Measurements from ENCODE around the gene SMG7.

SMG7 gene

GRCh38 chr1:183508694-183509093 is 36.4 kb downstream of the SMG7 start:
- DNase-seq (ENCODE audit: low read depth in 2 of 2): no peak

DNA sequence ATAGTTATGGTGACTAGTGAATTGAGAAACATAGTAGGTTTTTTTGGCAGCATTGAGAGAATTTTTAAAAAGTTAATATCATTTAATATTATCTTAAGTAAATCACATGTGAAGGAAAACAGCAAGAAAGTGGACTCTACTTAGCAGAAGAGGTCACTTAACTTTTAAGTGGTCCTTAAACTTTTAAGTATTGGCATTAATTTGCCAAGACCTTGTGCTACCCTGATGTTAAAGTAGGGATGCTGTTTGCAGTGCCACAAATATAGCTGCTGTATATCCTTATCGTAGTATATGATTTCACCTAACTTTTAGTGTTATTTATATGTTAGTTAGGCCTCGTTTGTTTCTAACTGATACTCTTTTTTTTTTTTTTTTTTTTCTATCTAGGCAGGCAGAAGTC is 40.2 kb downstream of the SMG7 start:
- no peak for DNase-seq (ENCODE audit: low read depth in 2 of 2)

DNA sequence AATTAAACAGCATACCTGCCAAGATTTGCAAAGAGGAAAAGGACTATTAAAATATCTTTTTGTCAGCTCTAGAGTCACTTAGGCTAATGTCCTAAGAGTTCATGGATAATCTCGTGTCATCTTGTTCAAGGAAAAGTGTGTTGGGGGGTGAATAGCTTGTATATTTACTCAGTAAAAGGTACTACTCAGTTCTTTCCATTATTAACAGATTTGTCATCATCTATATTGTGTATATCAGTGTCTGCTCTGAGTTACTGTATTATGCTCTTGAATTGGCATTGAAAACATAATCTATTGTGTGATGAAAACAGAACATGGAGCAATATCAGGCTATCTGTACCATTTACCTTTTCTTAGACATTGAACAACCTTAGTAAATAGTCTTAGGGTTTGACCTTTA is 41.9 kb downstream of the SMG7 start:
- DNase-seq (ENCODE audit: low read depth in 2 of 2): no peak

DNA sequence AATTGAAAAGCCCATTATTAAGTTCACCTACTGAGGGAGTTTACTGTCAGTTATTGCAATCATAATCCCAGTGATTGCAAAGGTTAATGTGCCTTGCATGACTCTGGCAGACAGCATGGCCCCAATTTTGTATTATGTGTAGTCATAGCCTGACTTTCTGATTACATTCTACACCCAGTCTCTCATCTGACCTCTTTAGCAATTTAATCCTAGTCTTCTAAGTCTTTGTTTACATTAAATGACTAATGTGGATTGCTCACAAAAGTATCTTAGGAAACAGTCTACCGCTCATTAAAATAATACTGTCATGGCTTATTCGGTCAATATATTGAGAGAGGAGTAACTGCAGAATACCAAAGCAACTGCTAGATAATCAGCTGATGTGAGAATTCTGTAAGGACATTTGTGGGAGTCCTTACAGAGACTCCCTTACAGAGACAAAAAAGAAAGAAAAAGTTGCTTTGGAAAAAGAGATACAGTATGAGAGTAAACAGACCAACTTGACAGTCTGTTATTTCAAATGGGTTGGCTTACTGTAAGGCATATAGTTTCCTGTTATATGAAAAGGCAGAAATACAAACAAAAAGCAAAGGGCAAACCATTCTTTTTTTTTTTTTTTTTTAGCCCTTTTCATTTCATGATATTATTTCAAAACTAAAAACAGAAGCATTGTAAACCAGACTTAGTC is 42.8 kb downstream of the SMG7 start:
- no peak for DNase-seq (ENCODE audit: low read depth in 2 of 2)

- DNase-seq (ENCODE audit: low read depth in 2 of 2): no peak
These were observed 44.4 kb downstream of the SMG7 start for GRCh38 chr1:183516725-183517124.

DNA sequence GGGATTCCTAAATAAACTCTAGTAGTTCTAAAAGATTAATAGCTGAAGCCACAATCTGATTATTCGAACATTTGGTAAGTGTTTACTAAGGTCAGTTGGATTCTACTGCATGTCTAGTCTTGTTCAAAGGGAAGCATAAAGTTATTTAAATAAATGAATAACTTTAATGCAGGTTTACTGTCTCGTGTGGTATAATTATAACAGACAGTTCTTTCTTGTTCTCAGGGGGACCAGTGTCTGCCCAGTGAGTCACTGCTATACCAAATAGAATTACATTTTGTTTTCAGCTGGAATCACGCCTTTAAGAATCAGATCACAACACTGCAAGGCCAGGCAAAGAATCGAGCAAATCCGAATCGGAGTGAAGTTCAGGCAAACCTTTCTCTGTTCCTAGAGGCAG is 45.1 kb downstream of the SMG7 start:
- DNase-seq (ENCODE audit: low read depth in 2 of 2): no peak

DNA sequence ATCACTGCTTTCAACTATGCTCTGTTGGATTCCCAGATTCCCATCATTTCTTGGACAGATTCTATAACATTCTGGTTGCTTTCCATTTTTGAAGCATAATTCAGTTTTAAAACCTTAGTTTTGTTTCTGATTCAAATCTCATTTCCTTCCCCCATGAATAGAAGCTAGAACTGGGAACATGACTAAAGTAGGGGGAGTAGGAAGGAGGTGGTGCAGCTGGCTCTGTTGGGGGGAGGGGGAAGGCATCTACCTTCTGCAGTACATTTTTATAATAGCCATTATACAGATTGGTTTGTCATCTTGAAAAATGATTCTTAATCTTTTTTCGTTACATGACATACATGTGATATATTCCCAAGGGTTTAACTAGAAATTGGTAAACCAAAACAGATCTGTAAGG is 48.1 kb downstream of the SMG7 start:
- no peak for DNase-seq (ENCODE audit: low read depth in 2 of 2)

- DNase-seq (ENCODE audit: low read depth in 2 of 2): no peak
These were observed 49.8 kb downstream of the SMG7 start for GRCh38 chr1:183522104-183522503.

GRCh38 chr1:183528577-183528976 is 56.3 kb downstream of the SMG7 start:
- DNase-seq (ENCODE audit: low read depth in 2 of 2): no peak

DNA sequence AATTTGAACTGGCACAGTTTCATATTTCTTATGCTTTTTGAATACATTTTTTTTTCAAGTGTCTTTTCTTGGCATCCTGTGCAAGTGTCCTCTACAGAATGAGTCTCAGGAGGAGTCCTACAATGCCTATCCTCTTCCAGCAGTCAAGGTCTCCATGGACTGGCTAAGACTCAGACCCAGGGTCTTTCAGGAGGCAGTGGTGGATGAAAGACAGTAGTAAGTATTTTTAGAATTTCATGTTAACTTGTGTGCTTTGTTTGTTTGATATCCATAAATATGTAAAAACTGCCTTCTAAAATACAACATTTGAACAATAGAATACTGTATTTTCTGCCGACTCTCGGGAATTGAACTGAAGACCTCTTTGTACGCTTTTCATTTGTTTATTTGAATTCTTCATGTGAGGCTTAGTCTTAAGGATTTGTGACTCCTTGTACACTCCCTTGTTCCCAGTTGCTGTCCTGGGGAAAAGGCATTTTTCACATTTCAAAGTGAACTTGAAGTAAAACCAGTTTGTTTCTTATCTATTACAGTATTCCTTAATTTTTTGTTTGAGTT is 61.4 kb downstream of the SMG7 start:
- no peak for DNase-seq (ENCODE audit: low read depth in 2 of 2)

DNA sequence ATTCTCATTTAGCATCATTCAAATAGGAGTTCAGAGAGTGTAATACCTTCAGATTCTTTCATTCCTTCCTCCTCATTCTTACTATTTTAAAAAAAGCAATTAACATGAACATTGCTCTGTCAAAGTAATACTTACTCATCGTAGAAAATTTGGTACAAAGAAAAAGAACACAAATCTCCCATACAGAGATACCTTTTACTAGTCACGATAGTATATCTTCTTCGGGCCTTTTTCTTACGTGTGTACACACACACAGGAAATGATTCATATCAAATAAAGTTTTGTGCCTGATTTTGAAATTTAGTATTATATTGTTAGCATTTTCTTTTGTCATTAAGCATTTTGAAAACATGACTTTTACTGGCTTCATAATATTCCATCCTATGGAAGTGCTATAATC is 65.1 kb downstream of the SMG7 start:
- no peak for DNase-seq (ENCODE audit: low read depth in 2 of 2)

- no peak for DNase-seq (ENCODE audit: low read depth in 2 of 2)
These were observed 71.4 kb downstream of the SMG7 start for GRCh38 chr1:183543619-183544204.

DNA sequence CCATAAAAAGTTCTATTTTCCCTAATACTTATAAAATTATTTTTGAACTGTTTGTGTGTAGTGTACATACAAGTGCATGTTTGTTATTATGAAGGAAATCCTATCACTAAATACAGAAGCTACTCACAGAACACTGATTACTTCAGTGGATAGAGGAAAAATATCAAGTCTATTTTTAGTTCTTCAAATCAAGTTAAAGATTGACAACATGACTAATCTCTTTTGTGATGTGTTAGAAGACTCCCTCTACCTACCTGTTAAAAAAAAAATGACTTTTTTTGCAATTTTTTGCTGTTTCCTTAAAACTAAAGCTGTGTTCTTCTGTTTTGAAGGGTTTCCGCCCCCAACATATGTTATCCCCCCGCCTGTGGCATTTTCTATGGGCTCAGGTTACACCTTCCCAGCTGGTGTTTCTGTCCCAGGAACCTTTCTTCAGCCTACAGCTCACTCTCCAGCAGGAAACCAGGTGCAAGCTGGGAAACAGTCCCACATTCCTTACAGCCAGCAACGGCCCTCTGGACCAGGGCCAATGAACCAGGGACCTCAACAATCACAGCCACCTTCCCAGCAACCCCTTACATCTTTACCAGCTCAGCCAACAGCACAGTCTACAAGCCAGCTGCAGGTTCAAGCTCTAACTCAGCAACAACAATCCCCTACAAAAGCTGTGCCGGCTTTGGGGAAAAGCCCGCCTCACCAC is 72.4 kb downstream of the SMG7 start:
- no peak for DNase-seq (ENCODE audit: low read depth in 2 of 2)

GRCh38 chr1:183546427-183546826 is 74.1 kb downstream of the SMG7 start:
- DNase-seq (ENCODE audit: low read depth in 2 of 2): no peak

GRCh38 chr1:183548116-183548515 is 75.8 kb downstream of the SMG7 start:
- no peak for DNase-seq (ENCODE audit: low read depth in 2 of 2)

DNA sequence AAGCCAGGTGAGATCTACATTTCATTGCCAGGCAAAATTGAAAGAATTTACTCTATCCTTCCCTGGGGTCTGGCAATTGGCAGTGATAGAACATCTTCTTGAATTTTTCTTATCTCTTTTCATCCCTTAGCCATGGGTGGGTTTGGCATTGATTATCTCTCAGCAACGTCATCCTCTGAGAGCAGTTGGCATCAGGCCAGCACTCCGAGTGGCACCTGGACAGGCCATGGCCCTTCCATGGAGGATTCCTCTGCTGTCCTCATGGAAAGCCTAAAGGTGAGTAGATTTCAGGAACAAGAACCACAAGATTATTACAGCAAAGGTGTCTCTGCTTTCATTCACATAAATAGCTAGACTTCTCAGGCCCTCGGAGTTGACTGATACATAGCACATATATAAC is 78.6 kb downstream of the SMG7 start:
- DNase-seq (ENCODE audit: low read depth in 2 of 2): no peak

DNA sequence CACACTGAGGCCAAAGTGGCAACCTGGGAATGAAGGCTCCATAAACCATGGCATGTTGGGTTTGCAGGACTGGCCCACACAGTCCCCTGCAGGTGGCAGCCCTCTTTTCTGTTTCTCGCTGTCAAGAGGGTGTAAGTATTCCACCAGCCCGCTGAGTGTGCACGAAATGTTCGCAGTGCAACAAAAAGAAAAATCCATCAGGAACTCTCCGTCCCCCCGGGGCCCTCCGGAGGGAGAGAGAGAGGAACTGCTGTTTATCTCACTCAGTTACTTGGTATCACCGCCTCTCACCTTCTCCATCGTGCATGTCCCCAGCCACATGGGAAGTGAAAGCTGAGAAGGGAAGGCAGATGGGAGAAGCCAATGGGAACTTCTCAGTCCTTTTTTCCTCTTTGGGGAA is 79.6 kb downstream of the SMG7 start:
- no peak for DNase-seq (ENCODE audit: low read depth in 2 of 2)

GRCh38 chr1:183552441-183552840 is 80.1 kb downstream of the SMG7 start:
- DNase-seq (ENCODE audit: low read depth in 2 of 2): no peak

DNA sequence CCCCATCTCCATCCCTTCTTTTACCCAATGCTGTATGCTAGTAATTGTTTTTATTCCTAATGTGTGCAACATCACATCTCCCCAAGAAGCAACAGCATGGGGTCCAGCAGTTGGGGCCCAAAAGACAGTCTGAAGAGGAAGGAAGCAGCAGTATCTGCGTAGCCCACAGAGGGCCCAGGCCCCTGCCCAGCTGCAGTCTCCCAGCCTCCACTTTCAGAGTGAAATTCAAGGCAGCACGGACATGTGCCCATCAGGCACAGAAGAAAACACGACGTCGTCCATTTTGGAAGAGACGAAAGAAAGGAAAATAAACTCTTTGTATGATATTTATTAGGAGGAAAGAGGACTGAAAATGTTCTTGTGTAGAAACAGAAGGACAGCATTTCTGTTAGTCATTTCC is 80.6 kb downstream of the SMG7 start:
- DNase-seq (ENCODE audit: low read depth in 2 of 2): no peak

- no peak for DNase-seq (ENCODE audit: low read depth in 2 of 2)
These were observed 81.0 kb downstream of the SMG7 start for GRCh38 chr1:183553331-183553730.

- DNase-seq (ENCODE audit: low read depth in 2 of 2): no peak
These were observed 81.5 kb downstream of the SMG7 start for GRCh38 chr1:183553764-183554163.

- no peak for DNase-seq (ENCODE audit: low read depth in 2 of 2)
These were observed 82.3 kb downstream of the SMG7 start for GRCh38 chr1:183554577-183554976.

GRCh38 chr1:183559061-183559460 is 86.8 kb downstream of the SMG7 start:
- DNase-seq (ENCODE audit: low read depth in 2 of 2): no peak

Measured in stimulated activated CD4-positive, alpha-beta T cell treated with anti-CD3 and anti-CD28 coated beads, Interleukin-4, amount 100 ng/mL, for 48 hours (primary cell).